Colon (tissue), 2 donors: ENCODE measurements around the gene CNOT8.
"Not testable (repeated sequence)": the region's sequence is repeated elsewhere in the genome, so short reads cannot be mapped to it uniquely, and the experiment has no call there.

Experiments used
- FAIRE-seq: peaks from 2 replicates; lab custom pipeline; 2012; peaks lifted over from hg19 to GRCh38; lab: Jason Lieb, UNC
- donor health status: control.
- donor health status: control.

CNOT8 gene

GRCh38 chr5:154835701-154836052 is 22.8 kb upstream of the CNOT8 start:
- not testable (repeated sequence) for FAIRE-seq

GRCh38 chr5:154836225-154836624 is 22.2 kb upstream of the CNOT8 start:
- FAIRE-seq = no peak

GRCh38 chr5:154837009-154837901 is 21.2 kb upstream of the CNOT8 start:
- no peak for FAIRE-seq

GRCh38 chr5:154840435-154841272 is 17.8 kb upstream of the CNOT8 start:
- no peak for FAIRE-seq

- FAIRE-seq = no peak
Measured at GRCh38 chr5:154841273-154841661, 17.2 kb upstream of the CNOT8 start.

GRCh38 chr5:154842689-154843530 is 15.5 kb upstream of the CNOT8 start:
- FAIRE-seq = no peak

- no peak for FAIRE-seq
Measured at GRCh38 chr5:154844809-154845208, 13.6 kb upstream of the CNOT8 start.

- no peak for FAIRE-seq
Measured at GRCh38 chr5:154849264-154849785, 9.1 kb upstream of the CNOT8 start.

- FAIRE-seq = no peak
Measured at GRCh38 chr5:154849791-154850201, 8.6 kb upstream of the CNOT8 start.

- FAIRE-seq = no peak
Measured at GRCh38 chr5:154850255-154851062, 8.0 kb upstream of the CNOT8 start, which contains the start of gene FAXDC2. FAXDC2 (minus strand) TSS chr5:154850603; CDS start chr5:154838178, 12,425 bp downstream.

- FAIRE-seq = no peak
Measured at GRCh38 chr5:154851351-154851750, 7.1 kb upstream of the CNOT8 start.

- no peak for FAIRE-seq
Measured at GRCh38 chr5:154857530-154858296, 714 bp upstream of the CNOT8 start.

- FAIRE-seq = no peak
Measured at GRCh38 chr5:154858972-154859871, 795 bp downstream of the CNOT8 start.

GRCh38 chr5:154860123-154860522 is 1.7 kb downstream of the CNOT8 start:
- FAIRE-seq = no peak

GRCh38 chr5:154860765-154861164 is 2.3 kb downstream of the CNOT8 start:
- no peak for FAIRE-seq

GRCh38 chr5:154861946-154862345 is 3.5 kb downstream of the CNOT8 start:
- no peak for FAIRE-seq

- no peak for FAIRE-seq
Measured at GRCh38 chr5:154862766-154863165, 4.3 kb downstream of the CNOT8 start.

GRCh38 chr5:154863291-154864080 is 5.1 kb downstream of the CNOT8 start:
- FAIRE-seq = no peak
